WTC11 (cell line): ENCODE measurements around the gene P2RY10.

Source experiments
- ATF3 ChIP-seq: sonication (generic); formaldehyde crosslinking; conservative IDR thresholded peaks from 2 replicates; pipeline ENCODE4 v1.8.1; 2022; ENCODE audit warnings: mild to moderate bottlenecking, missing genetic modification reagents
- CTCF ChIP-seq: fragments of 200-600 bp; IDR thresholded peaks from 2 replicates; pipeline ENCODE4 v1.8.0; 2022; ENCODE audit warnings: antibody characterized with exemption
- FOXK1 ChIP-seq: sonication (generic); formaldehyde crosslinking; IDR thresholded peaks from 2 replicates; pipeline ENCODE4 v1.8.0; 2022; ENCODE audit warnings: mild to moderate bottlenecking, moderate library complexity, missing genetic modification reagents
- JUN ChIP-seq: sonication (generic); formaldehyde crosslinking; IDR thresholded peaks from 2 replicates; pipeline ENCODE4 v1.8.0; 2023; ENCODE audit warnings: mild to moderate bottlenecking, missing genetic modification reagents
- MAX ChIP-seq: sonication (generic); formaldehyde crosslinking; IDR thresholded peaks from 2 replicates; pipeline ENCODE4 v1.8.0; 2022; ENCODE audit warnings: mild to moderate bottlenecking, missing genetic modification reagents
- NFYB ChIP-seq: sonication (generic); formaldehyde crosslinking; conservative IDR thresholded peaks from 2 replicates; pipeline ENCODE4 v1.8.0; 2022; ENCODE audit warnings: low read depth, missing genetic modification reagents

GRCh38 chrX:78931814-78932213 is 13.4 kb upstream of the P2RY10 start:
- TF ChIP-seq FOXK1 (CRISPR knock-in tag) (no peak), NFYB (CRISPR knock-in tag) (no peak), CTCF (no peak), ATF3 (CRISPR knock-in tag) (no peak), JUN (no peak), MAX (CRISPR knock-in tag) (no peak)
